ENCODE results near the gene LINC00237.

The LINC00237 gene

GRCh38 chr20:21129861-21130260 lies 23.7 kb upstream of the LINC00237 start:
- Mint-ChIP-seq H3K27ac (no peak overlapping the region), H3K4me3 (no peak overlapping the region), H3K9me3 (no peaks in the 10 kb centered on the region), H3K4me1 (peaks cover 17% of the 10 kb centered on the region), H3K36me3 (ENCODE audit: low read depth) (peaks cover 5% of the 10 kb centered on the region), H3K27me3 (ENCODE audit: low read depth, poor library complexity) (no peaks in the 10 kb centered on the region)
- no peak for TF ChIP-seq CTCF (IDR thresholded peaks at IDR 0.05)
- DNase-seq, result no peak

GRCh38 chr20:21127201-21127981 lies 21.2 kb upstream of the LINC00237 start:
- H3K9me3 Mint-ChIP-seq, result no peaks in the 10 kb centered on the region
- H3K4me1 Mint-ChIP-seq, result peaks cover 17% of the 10 kb centered on the region
- peaks cover 5% of the 10 kb centered on the region for H3K36me3 Mint-ChIP-seq (ENCODE audit: low read depth)
- peak overlapping the region; percentile 93 for H3K4me3 Mint-ChIP-seq
- no peak for TF ChIP-seq CTCF (IDR thresholded peaks at IDR 0.05)
- no peak overlapping the region for H3K27ac Mint-ChIP-seq
- no peak for DNase-seq
- H3K27me3 Mint-ChIP-seq (ENCODE audit: low read depth, poor library complexity), result no peaks in the 10 kb centered on the region

- TF ChIP-seq CTCF (IDR thresholded peaks at IDR 0.05), result no peak
- H3K27ac Mint-ChIP-seq, result no peak overlapping the region
- peaks cover 1% of the 10 kb centered on the region for H3K36me3 Mint-ChIP-seq (ENCODE audit: low read depth)
- H3K27me3 Mint-ChIP-seq (ENCODE audit: low read depth, poor library complexity), result peaks cover 4% of the 10 kb centered on the region
- no peaks in the 10 kb centered on the region for H3K9me3 Mint-ChIP-seq
- no peak for DNase-seq
- H3K4me1 Mint-ChIP-seq, result peaks cover 17% of the 10 kb centered on the region
- peak overlapping the region; percentile 93 for H3K4me3 Mint-ChIP-seq
Measured at GRCh38 chr20:21126581-21126870, 20.4 kb upstream of the LINC00237 start.

GRCh38 chr20:21125849-21126580 lies 19.9 kb upstream of the LINC00237 start, which contains the start of gene KIZ:
KIZ (plus strand) TSS chr20:21126082; CDS start chr20:21126116, 34 bp downstream.
- Mint-ChIP-seq H3K36me3 (ENCODE audit: low read depth) (no peaks in the 10 kb centered on the region), H3K27ac (no peak within 1 kb of the TSS), H3K27me3 (ENCODE audit: low read depth, poor library complexity) (peaks cover 4% of the 10 kb centered on the region), H3K4me3 (peak within 1 kb of the TSS; percentile 93), H3K9me3 (no peaks in the 10 kb centered on the region), H3K4me1 (peaks cover 17% of the 10 kb centered on the region)
- no peak for TF ChIP-seq CTCF (IDR thresholded peaks at IDR 0.05)
- DNase-seq, result peak; percentile 99

GRCh38 chr20:21125072-21125848 lies 19.1 kb upstream of the LINC00237 start:
- Mint-ChIP-seq H3K36me3 (ENCODE audit: low read depth) (no peaks in the 10 kb centered on the region), H3K27me3 (ENCODE audit: low read depth, poor library complexity) (peaks cover 7% of the 10 kb centered on the region), H3K27ac (no peak overlapping the region), H3K9me3 (peaks cover 4% of the 10 kb centered on the region), H3K4me1 (peaks cover 17% of the 10 kb centered on the region), H3K4me3 (peak overlapping the region; percentile 93)
- no peak for TF ChIP-seq CTCF (IDR thresholded peaks at IDR 0.05)
- peak; percentile 34 for DNase-seq
